GM15510 (cell line): ENCODE data around the gene SDF2.

Experiments used
- POLR2A ChIP-seq: IDR thresholded peaks from 3 replicates; pipeline ENCODE4 v1.6.1; 2011; ENCODE audit warnings: borderline replicate concordance; ENCODE audit not compliant: insufficient read length; ENCODE audit errors: extremely low read depth

Gene SDF2

GRCh38 chr17:28698253-28698941 is 36.7 kb upstream of the SDF2 start:
- TF ChIP-seq POLR2A: no peak

GRCh38 chr17:28693869-28694268 is 32.2 kb upstream of the SDF2 start:
- no peak for TF ChIP-seq POLR2A

GRCh38 chr17:28689011-28689410 is 27.3 kb upstream of the SDF2 start:
- TF ChIP-seq POLR2A: no peak

GRCh38 chr17:28688481-28688880 is 26.8 kb upstream of the SDF2 start:
- TF ChIP-seq POLR2A: no peak

- TF ChIP-seq POLR2A: no peak
Measured at GRCh38 chr17:28686296-28686695, 24.6 kb upstream of the SDF2 start.

GRCh38 chr17:28685366-28685765 is 23.7 kb upstream of the SDF2 start:
- no peak for TF ChIP-seq POLR2A

- no peak for TF ChIP-seq POLR2A
Measured at GRCh38 chr17:28684963-28685362, 23.3 kb upstream of the SDF2 start.

GRCh38 chr17:28682655-28683054 is 20.9 kb upstream of the SDF2 start:
- no peak for TF ChIP-seq POLR2A

GRCh38 chr17:28675980-28676379 is 14.3 kb upstream of the SDF2 start:
- no peak for TF ChIP-seq POLR2A

GRCh38 chr17:28675490-28675889 is 13.8 kb upstream of the SDF2 start:
- TF ChIP-seq POLR2A: no peak

- TF ChIP-seq POLR2A: no peak
Measured at GRCh38 chr17:28669918-28670317, 8.2 kb upstream of the SDF2 start.

GRCh38 chr17:28667870-28668269 is 6.2 kb upstream of the SDF2 start:
- TF ChIP-seq POLR2A: no peak

GRCh38 chr17:28665994-28666393 is 4.3 kb upstream of the SDF2 start:
- TF ChIP-seq POLR2A: no peak

GRCh38 chr17:28663723-28664122 is 2.0 kb upstream of the SDF2 start:
- TF ChIP-seq POLR2A: no peak

GRCh38 chr17:28662527-28662829 is 772 bp upstream of the SDF2 start:
- TF ChIP-seq POLR2A: no peak

GRCh38 chr17:28657756-28658155 is 4.0 kb downstream of the SDF2 start:
- no peak for TF ChIP-seq POLR2A

- TF ChIP-seq POLR2A: no peak
Measured at GRCh38 chr17:28655160-28655559, 6.5 kb downstream of the SDF2 start.

- TF ChIP-seq POLR2A: no peak
Measured at GRCh38 chr17:28648698-28649097, 13.0 kb downstream of the SDF2 start.

GRCh38 chr17:28646039-28646754 is 15.5 kb downstream of the SDF2 start:
- no peak for TF ChIP-seq POLR2A
